Activated gamma-delta T cell treated with anti-CD3 and anti-CD28 coated beads, Interleukin-2, amount 50 U/mL, for 16 hours (primary cell): ENCODE results near the gene TAGLN2.

Experiments
- DNase-seq: peaks from one replicate; pipeline ENCODE4 v3.0.0-alpha.2; 2020; ENCODE audit warnings: low read depth

TAGLN2 gene

GRCh38 chr1:159949123-159949522 lies 23.8 kb upstream of the TAGLN2 start:
- DNase-seq, result no peak

GRCh38 chr1:159947942-159948341 lies 22.6 kb upstream of the TAGLN2 start:
- no peak for DNase-seq

GRCh38 chr1:159946242-159947187 lies 21.2 kb upstream of the TAGLN2 start:
- no peak for DNase-seq

GRCh38 chr1:159945483-159946241 lies 20.4 kb upstream of the TAGLN2 start, which contains the start of gene IGSF9:
IGSF9 (minus strand) TSS chr1:159945613; CDS start chr1:159943454, 2,159 bp downstream.
- peak; percentile 67 for DNase-seq

GRCh38 chr1:159944623-159945455 lies 19.5 kb upstream of the TAGLN2 start:
- DNase-seq, result no peak

GRCh38 chr1:159943908-159944622 lies 18.8 kb upstream of the TAGLN2 start:
- DNase-seq, result no peak

GRCh38 chr1:159943278-159943640 lies 18.0 kb upstream of the TAGLN2 start:
- DNase-seq, result no peak

- DNase-seq, result no peak
These were observed 17.4 kb upstream of the TAGLN2 start for GRCh38 chr1:159942632-159943277.

GRCh38 chr1:159941591-159942560 lies 16.6 kb upstream of the TAGLN2 start:
- no peak for DNase-seq

- DNase-seq, result no peak
These were observed 15.8 kb upstream of the TAGLN2 start for GRCh38 chr1:159941141-159941540.

GRCh38 chr1:159940006-159940620 lies 14.8 kb upstream of the TAGLN2 start:
- DNase-seq, result no peak

- DNase-seq, result no peak
These were observed 14.3 kb upstream of the TAGLN2 start for GRCh38 chr1:159939678-159940002.

GRCh38 chr1:159938905-159939677 lies 13.8 kb upstream of the TAGLN2 start:
- no peak for DNase-seq

- DNase-seq, result no peak
These were observed 13.0 kb upstream of the TAGLN2 start for GRCh38 chr1:159938211-159938852.

- DNase-seq, result no peak
These were observed 11.9 kb upstream of the TAGLN2 start for GRCh38 chr1:159937054-159937750.

- DNase-seq, result peak; percentile 78
These were observed 11.1 kb upstream of the TAGLN2 start for GRCh38 chr1:159936273-159936904.

GRCh38 chr1:159935719-159936272 lies 10.5 kb upstream of the TAGLN2 start:
- no peak for DNase-seq
